A549 (cell line): ENCODE results near the gene EXOC3.

Experiments
- MAX ChIP-seq: IDR thresholded peaks from 2 replicates; pipeline ENCODE4 v1.6.1; 2012
- RAD21 ChIP-seq, 2 experiments: fragments of >200 bp in 1 of 2; sonication (Bioruptor Twin) in 1 of 2; formaldehyde crosslinking in 1 of 2; IDR thresholded peaks in 1 of 2; conservative IDR thresholded peaks in 1 of 2; 2 replicates in 1 of 2; 3 replicates in 1 of 2; pipeline ENCODE4 v1.6.1; 2012 to 2018; ENCODE audit warnings: inconsistent platforms in 1 of 2
- SMC3 ChIP-seq: fragments of >200 bp; sonication (Bioruptor Twin); formaldehyde crosslinking; IDR thresholded peaks from 3 replicates; pipeline ENCODE4 v1.6.1; 2018; ENCODE audit warnings: inconsistent platforms
- TF ChIP-seq, protein P1 (sequence below): fragments of >200 bp; sonication (Bioruptor Twin); formaldehyde crosslinking; IDR thresholded peaks from 3 replicates; pipeline ENCODE4 v1.5.1; 2016

GRCh38 chr5:475704-476101 is 32.7 kb downstream of the EXOC3 start:
- TF ChIP-seq MAX (no peak), SMC3 (no peak), RAD21 (conservative IDR thresholded peaks at IDR 0.05 in 1 of 2, IDR thresholded peaks at IDR 0.05 in 1 of 2) (no peak)
- TF ChIP-seq, protein P1, sequence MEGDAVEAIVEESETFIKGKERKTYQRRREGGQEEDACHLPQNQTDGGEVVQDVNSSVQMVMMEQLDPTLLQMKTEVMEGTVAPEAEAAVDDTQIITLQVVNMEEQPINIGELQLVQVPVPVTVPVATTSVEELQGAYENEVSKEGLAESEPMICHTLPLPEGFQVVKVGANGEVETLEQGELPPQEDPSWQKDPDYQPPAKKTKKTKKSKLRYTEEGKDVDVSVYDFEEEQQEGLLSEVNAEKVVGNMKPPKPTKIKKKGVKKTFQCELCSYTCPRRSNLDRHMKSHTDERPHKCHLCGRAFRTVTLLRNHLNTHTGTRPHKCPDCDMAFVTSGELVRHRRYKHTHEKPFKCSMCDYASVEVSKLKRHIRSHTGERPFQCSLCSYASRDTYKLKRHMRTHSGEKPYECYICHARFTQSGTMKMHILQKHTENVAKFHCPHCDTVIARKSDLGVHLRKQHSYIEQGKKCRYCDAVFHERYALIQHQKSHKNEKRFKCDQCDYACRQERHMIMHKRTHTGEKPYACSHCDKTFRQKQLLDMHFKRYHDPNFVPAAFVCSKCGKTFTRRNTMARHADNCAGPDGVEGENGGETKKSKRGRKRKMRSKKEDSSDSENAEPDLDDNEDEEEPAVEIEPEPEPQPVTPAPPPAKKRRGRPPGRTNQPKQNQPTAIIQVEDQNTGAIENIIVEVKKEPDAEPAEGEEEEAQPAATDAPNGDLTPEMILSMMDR: no peak
